ENCODE data around the gene ACOT12. TPM values are rescaled to one million over a fixed set of nuclear protein-coding genes. Genes with fewer than 3 reads are reported as not detected.

Gene ACOT12
- total and polyA plus RNA-seq, 5 donors = not detected

DNA sequence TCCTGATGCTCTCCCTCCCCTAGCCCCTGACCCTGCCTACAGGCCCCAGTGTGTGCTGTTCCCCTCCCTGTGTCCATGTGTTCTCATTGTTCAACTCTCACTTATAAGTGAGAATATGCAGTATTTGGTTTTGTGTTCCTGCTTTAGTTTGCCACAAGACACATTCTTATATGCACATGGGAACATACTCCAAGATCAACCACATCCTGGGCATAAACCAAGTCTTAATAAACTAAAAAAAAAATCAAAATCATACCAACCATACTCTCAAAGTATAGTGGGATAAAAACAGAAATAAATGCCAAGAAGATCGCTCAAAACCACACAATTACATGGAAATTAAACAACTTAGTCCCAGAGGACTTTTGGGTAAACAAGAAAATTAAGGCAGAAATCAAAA lies 103.8 kb downstream of the ACOT12 start:
- no peak for ATAC-seq
- 94% methylated on average over 1 of the region's 1 CpG for WGBS
- no peak for DNase-seq
- Histone ChIP-seq H3K4me1 (ENCODE audit: control insufficient read depth, insufficient read depth, low read length) (no peaks in the 10 kb centered on the region), H3K27me3 (ENCODE audit: control insufficient read depth, insufficient read depth) (no peaks in the 10 kb centered on the region), H3K4me3 (ENCODE audit: low read length) (no peak overlapping the region), H3K9me3 (ENCODE audit: control insufficient read depth, low read length) (peaks cover 3% of the 10 kb centered on the region), H3K27ac (ENCODE audit: low read length) (no peak overlapping the region)
- intact Hi-C loops (cut with DNase I) = no loop called here

DNA sequence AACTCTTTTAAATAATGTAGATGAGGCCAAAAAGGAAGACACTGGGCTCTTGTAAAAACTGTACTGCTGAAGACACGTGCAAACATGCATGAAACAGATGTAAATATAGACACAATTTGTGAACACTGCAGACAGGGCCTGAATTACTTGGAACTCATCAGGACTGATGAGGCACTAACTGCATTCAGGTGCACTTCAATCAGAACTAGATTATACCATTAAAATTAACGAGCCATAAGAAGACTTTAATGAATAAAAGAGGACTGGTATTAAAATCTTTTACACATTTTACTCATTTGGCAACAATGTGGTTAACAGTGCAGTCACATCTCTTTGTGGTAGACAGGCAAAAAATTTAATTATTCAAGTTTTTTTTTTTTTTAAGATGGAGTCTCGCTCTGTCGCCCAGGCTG lies 105.9 kb downstream of the ACOT12 start:
- 88% methylated on average over 4 of the region's 4 CpGs for WGBS
- H3K27me3 ChIP-seq (ENCODE audit: control insufficient read depth, insufficient read depth) = no peaks in the 10 kb centered on the region
- no peak for ATAC-seq
- no peak for DNase-seq
- H3K27ac ChIP-seq (ENCODE audit: low read length) = no peak overlapping the region
- intact Hi-C loops (cut with DNase I) = no loop called here
- peaks cover 3% of the 10 kb centered on the region for H3K9me3 ChIP-seq (ENCODE audit: control insufficient read depth, low read length)
- no peaks in the 10 kb centered on the region for H3K4me1 ChIP-seq (ENCODE audit: control insufficient read depth, insufficient read depth, low read length)
- H3K4me3 ChIP-seq (ENCODE audit: low read length) = no peak overlapping the region

- WGBS = 63% methylated on average over 3 of the region's 3 CpGs
- intact Hi-C loops (cut with DNase I) = no loop called here
- no peak overlapping the region for H3K4me3 ChIP-seq (ENCODE audit: low read length)
- no peak for DNase-seq
- ATAC-seq = no peak
- H3K4me1 ChIP-seq (ENCODE audit: control insufficient read depth, insufficient read depth, low read length) = no peaks in the 10 kb centered on the region
- no peak overlapping the region for H3K27ac ChIP-seq (ENCODE audit: low read length)
- H3K27me3 ChIP-seq (ENCODE audit: control insufficient read depth, insufficient read depth) = no peaks in the 10 kb centered on the region
- H3K9me3 ChIP-seq (ENCODE audit: control insufficient read depth, low read length) = no peaks in the 10 kb centered on the region
Measured at GRCh38 chr5:81286059-81286617, 107.8 kb downstream of the ACOT12 start.

- DNase-seq = no peak
- H3K27me3 ChIP-seq (ENCODE audit: control insufficient read depth, insufficient read depth) = no peaks in the 10 kb centered on the region
- 92% methylated on average over 1 of the region's 1 CpG for WGBS
- H3K4me3 ChIP-seq (ENCODE audit: low read length) = no peak overlapping the region
- intact Hi-C loops (cut with DNase I) = no loop called here
- H3K9me3 ChIP-seq (ENCODE audit: control insufficient read depth, low read length) = no peaks in the 10 kb centered on the region
- no peak overlapping the region for H3K27ac ChIP-seq (ENCODE audit: low read length)
- H3K4me1 ChIP-seq (ENCODE audit: control insufficient read depth, insufficient read depth, low read length) = no peaks in the 10 kb centered on the region
- no peak for ATAC-seq
Measured at GRCh38 chr5:81283976-81284375, 110.0 kb downstream of the ACOT12 start.

Other genes starting within 250 kb of the ACOT12 start
- gene CKMT2, start 160.8 kb downstream of the ACOT12 start, total RNA-seq = 1,000 to 10,000 TPM in 1 of 4 donors, 100 to 1,000 TPM in 3; 816 to 1,016 (median 864) TPM
- 1,778 TPM for gene CKMT2, start 160.8 kb downstream of the ACOT12 start, polyA plus RNA-seq
- gene ZCCHC9, start 92.5 kb downstream of the ACOT12 start, total RNA-seq = 10 to 100 TPM; 13.0 to 17.0 (median 13.8) TPM
- gene ZCCHC9, start 92.5 kb downstream of the ACOT12 start, polyA plus RNA-seq = 17.3 TPM